Suprapubic skin (tissue), 4 donors: ENCODE measurements around the gene PML. TPM values are rescaled to one million over a fixed set of nuclear protein-coding genes. Genes with fewer than 3 reads are reported as not detected.
"Not testable (repeated sequence)": the region's sequence is repeated elsewhere in the genome, so short reads cannot be mapped to it uniquely, and the experiment has no call there.

ENCODE experiments used
- DNase-seq, 2 donors: peaks; one replicate each; pipeline ENCODE4 v3.0.0-alpha.2; 2019; ENCODE audit warnings: low spot score in 2 of 2
- H3K27ac ChIP-seq: fragments of 200-600 bp; sonication (generic); one replicate; pipeline ENCODE4 v1.5.1; 2019
- H3K27me3 ChIP-seq: fragments of 200-600 bp; sonication (generic); one replicate; pipeline ENCODE4 v1.5.1; 2019
- H3K36me3 ChIP-seq: fragments of 200-600 bp; sonication (generic); one replicate; pipeline ENCODE4 v1.5.1; 2019
- H3K4me1 ChIP-seq: fragments of 200-600 bp; sonication (generic); one replicate; pipeline ENCODE4 v1.5.1; 2019
- H3K4me3 ChIP-seq: fragments of 200-600 bp; sonication (generic); one replicate; pipeline ENCODE4 v1.5.1; 2019; ENCODE audit warnings: mild to moderate bottlenecking
- H3K9me3 ChIP-seq: fragments of 200-600 bp; sonication (generic); one replicate; pipeline ENCODE4 v1.5.1; 2019
- CTCF ChIP-seq, 2 donors: fragments of 200-600 bp in 1 of 2; fragments of 450-650 bp in 1 of 2; sonication (generic) in 1 of 2; IDR thresholded peaks; one replicate each; pipeline ENCODE4 v1.5.1; 2016 to 2019; ENCODE audit warnings: antibody characterized with exemption in 2 of 2, mild to moderate bottlenecking in 1 of 2, moderate library complexity in 1 of 2
- EP300 ChIP-seq: sonication (generic); formaldehyde crosslinking; IDR thresholded peaks from one replicate; pipeline ENCODE4 v1.6.1; 2017; ENCODE audit warnings: antibody characterized with exemption
- POLR2A ChIP-seq, 2 donors: fragments of 450-650 bp; IDR thresholded peaks; one replicate each; pipeline ENCODE4 v1.6.1; 2017; ENCODE audit warnings: antibody characterized with exemption in 2 of 2, mild to moderate bottlenecking in 2 of 2, moderate library complexity in 2 of 2
- POLR2AphosphoS5 ChIP-seq, 3 donors: sonication (generic); formaldehyde crosslinking; IDR thresholded peaks; one replicate each; pipeline ENCODE4 v1.6.1; 2017; ENCODE audit warnings: antibody characterized with exemption in 3 of 3
- WGBS: methylation state at CpG from one replicate; pipeline ENCODE4 v1.1.5; 2018; 5-methylcytosine and 5-hydroxymethylcytosine counted together
- total RNA-seq, 4 donors: library from RNA; depleted of rRNA; stranded (reverse); fragments of >200 nt; gene quantifications; one replicate each; pipeline ENCODE4 v1.1.0, GENCODE V29; 2016

PML gene
- total RNA-seq, 4 donors from 2014 or later: 59.2 to 111 (median 82.5) TPM

DNA sequence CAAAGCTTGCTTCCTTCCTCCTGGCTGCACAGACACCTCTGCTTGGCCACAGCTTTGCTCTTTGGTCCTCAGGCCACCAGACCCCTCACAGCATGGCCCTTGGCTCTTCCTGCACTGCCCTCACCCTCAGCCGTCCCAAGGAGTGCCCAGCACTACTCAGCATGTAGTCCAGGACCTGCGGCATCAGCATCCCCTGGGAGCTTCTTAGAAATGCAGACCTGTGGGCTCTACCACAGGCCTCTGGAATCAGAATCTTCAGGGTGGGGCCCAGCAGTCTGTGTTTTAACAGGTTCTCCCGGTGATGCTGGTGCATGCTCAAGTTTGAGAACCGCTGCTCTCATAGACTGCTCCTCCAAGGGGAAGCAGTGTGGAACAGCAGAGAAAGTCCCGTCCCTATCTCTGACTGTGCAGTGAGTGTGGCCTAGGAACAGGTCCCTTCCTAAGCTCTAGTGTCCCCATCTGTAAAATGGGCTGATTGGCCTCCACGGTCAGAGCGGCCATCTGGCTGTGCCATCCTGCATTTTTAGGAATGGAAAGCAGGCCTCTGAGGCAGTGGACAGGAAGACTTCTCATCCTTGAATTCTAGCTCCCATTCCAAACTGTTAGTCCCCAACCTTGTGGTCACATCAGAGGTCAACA is 51.2 kb downstream of the PML start:
- no peaks in the 10 kb centered on the region for H3K9me3 ChIP-seq
- WGBS: 82% methylated on average over 5 of the region's 7 CpGs
- no peak overlapping the region for H3K27ac ChIP-seq
- H3K36me3 ChIP-seq: peaks cover 27% of the 10 kb centered on the region
- H3K4me1 ChIP-seq: peaks cover 51% of the 10 kb centered on the region
- no peak for TF ChIP-seq POLR2A (IDR thresholded peaks at IDR 0.05)
- TF ChIP-seq POLR2AphosphoS5 (IDR thresholded peaks at IDR 0.05): no peak
- no peak for TF ChIP-seq CTCF (IDR thresholded peaks at IDR 0.05)
- no peak for TF ChIP-seq EP300
- H3K4me3 ChIP-seq: no peak overlapping the region
- H3K27me3 ChIP-seq: no peaks in the 10 kb centered on the region
- peak in 1 of 2 donors; percentile 36 for DNase-seq

DNA sequence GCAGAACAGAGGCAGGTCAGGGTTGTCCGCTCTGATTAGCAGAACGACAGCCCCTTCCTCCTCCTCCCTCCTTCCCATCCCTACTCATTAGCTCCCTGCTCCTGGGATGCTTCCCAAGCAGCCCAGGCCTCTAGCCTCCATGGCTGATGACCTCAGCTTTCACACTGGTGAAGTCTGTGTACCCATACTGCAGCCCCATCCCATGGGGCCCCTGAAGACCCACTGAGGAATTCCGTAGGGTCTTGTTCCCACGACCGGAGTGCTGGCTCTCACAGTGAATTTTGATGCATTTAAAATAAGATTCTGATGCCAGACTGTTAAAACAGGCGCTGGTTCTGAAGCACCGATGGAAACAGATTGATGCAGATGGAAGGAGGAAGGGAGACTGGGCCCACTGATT is 51.8 kb downstream of the PML start:
- no peak for DNase-seq
- peaks cover 49% of the 10 kb centered on the region for H3K4me1 ChIP-seq
- TF ChIP-seq POLR2AphosphoS5 (IDR thresholded peaks at IDR 0.05) (no peak), CTCF (IDR thresholded peaks at IDR 0.05) (no peak), POLR2A (IDR thresholded peaks at IDR 0.05) (no peak), EP300 (no peak)

GRCh38 chr15:74050127-74050526 is 55.6 kb downstream of the PML start:
- peak in 1 of 2 donors; percentile 53 for DNase-seq
- 68% methylated on average over 5 of the region's 5 CpGs for WGBS
- Histone ChIP-seq H3K4me3 (no peak overlapping the region), H3K9me3 (no peaks in the 10 kb centered on the region), H3K27ac (peak overlapping the region; percentile 83), H3K36me3 (peaks cover under 1% of the 10 kb centered on the region), H3K4me1 (peaks cover 69% of the 10 kb centered on the region), H3K27me3 (no peaks in the 10 kb centered on the region)
- no peak for TF ChIP-seq POLR2A (IDR thresholded peaks at IDR 0.05)
- no peak for TF ChIP-seq POLR2AphosphoS5 (IDR thresholded peaks at IDR 0.05)
- no peak for TF ChIP-seq CTCF (IDR thresholded peaks at IDR 0.05)
- TF ChIP-seq EP300: no peak

More for the DNA sequence above, 51.8 kb downstream of the PML start:
- Histone ChIP-seq H3K9me3 (no peaks in the 10 kb centered on the region), H3K27ac (no peak overlapping the region), H3K36me3 (peaks cover 27% of the 10 kb centered on the region), H3K27me3 (no peaks in the 10 kb centered on the region), H3K4me3 (no peak overlapping the region)
- 71% methylated on average over 7 of the region's 7 CpGs for WGBS

DNA sequence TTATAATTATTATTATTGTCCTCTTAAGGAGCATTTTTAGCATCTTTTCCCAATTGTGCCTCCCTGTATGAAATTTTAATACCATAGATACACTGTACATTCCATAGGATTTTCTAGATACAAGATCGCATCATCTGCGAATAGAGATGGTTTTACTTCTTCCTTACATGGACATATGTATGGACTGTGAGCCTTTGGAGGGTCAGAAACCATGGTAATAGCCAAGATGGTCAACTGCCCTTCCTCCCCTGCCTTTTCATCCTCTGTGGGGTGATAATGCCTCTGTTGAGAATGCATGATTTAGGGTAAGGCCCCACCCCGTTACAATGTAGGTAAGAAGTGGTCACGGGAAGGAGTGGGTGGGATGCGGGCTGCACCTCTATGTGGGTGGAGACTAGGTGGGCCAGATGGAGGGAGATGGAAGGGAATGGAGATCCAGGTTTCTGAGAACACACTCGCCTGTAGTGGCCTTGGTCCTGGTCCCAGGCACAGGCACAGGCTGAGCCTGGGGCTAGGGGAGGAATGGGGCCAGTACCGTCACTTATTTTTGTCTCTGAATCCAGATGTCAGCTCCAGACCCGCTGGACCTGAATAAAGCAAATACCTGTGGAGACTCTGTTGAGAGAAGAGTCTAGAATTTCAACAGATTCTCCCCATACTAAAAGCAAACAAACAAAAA is 56.2 kb downstream of the PML start:
- Histone ChIP-seq H3K27ac (peak overlapping the region; percentile 83), H3K36me3 (no peaks in the 10 kb centered on the region), H3K4me3 (no peak overlapping the region), H3K9me3 (no peaks in the 10 kb centered on the region), H3K27me3 (no peaks in the 10 kb centered on the region), H3K4me1 (peaks cover 69% of the 10 kb centered on the region)
- WGBS: 62% methylated on average over 8 of the region's 8 CpGs
- DNase-seq: peak in 1 of 2 donors; percentile 56
- TF ChIP-seq EP300 (no peak), POLR2A (IDR thresholded peaks at IDR 0.05) (no peak), POLR2AphosphoS5 (IDR thresholded peaks at IDR 0.05) (no peak), CTCF (IDR thresholded peaks at IDR 0.05) (no peak)

GRCh38 chr15:74052271-74053260 is 58.0 kb downstream of the PML start:
- not testable (repeated sequence) for H3K27me3 ChIP-seq, H3K9me3 ChIP-seq, H3K4me3 ChIP-seq, H3K36me3 ChIP-seq
- Histone ChIP-seq H3K4me1 (peaks cover 61% of the 10 kb centered on the region), H3K27ac (peak overlapping the region; percentile 83)
- WGBS: 94% methylated on average over 10 of the region's 42 CpGs
- peak in 1 of 2 donors; percentile 60 for DNase-seq
